MG63 (cell line): ENCODE data around the gene VWA1. TPM values are rescaled to one million over a fixed set of nuclear protein-coding genes. Genes with fewer than 3 reads are reported as not detected.
A peak's percentile ranks its signal among the peaks of the same experiment; 100 is the strongest.
"Not testable (repeated sequence)": the region's sequence is repeated elsewhere in the genome, so short reads cannot be mapped to it uniquely, and the experiment has no call there.

Experiments
- DNase-seq: peaks from one replicate; pipeline ENCODE4 v3.0.0-alpha.2; 2020
- H3K27me3 ChIP-seq: fragments of 250-450 bp; sonication (Bioruptor Pico); 2 replicates; pipeline ENCODE4 v1.5.1; 2020; ENCODE audit warnings: mild to moderate bottlenecking, moderate library complexity
- H3K36me3 ChIP-seq: fragments of 250-450 bp; sonication (Bioruptor Pico); 2 replicates; pipeline ENCODE4 v1.5.1; 2020; ENCODE audit warnings: mild to moderate bottlenecking, moderate library complexity
- H3K4me3 ChIP-seq: fragments of 250-450 bp; sonication (Bioruptor Pico); 2 replicates; pipeline ENCODE4 v1.5.1; 2020; ENCODE audit warnings: mild to moderate bottlenecking, moderate library complexity
- H3K9me3 ChIP-seq: fragments of 250-450 bp; sonication (Bioruptor Pico); 2 replicates; pipeline ENCODE4 v1.5.1; 2020; ENCODE audit warnings: mild to moderate bottlenecking, moderate library complexity
- total RNA-seq: library from RNA; depleted of rRNA; stranded (reverse); fragments of >200 nt; shearing (Covaris generic); gene quantifications from 2 replicates; pipeline ENCODE4 v1.2.3, GENCODE V29; 2014; ENCODE audit warnings: low replicate concordance

VWA1 gene
- total RNA-seq, 1 experiment from 2014 or later = 6.2 TPM

DNA sequence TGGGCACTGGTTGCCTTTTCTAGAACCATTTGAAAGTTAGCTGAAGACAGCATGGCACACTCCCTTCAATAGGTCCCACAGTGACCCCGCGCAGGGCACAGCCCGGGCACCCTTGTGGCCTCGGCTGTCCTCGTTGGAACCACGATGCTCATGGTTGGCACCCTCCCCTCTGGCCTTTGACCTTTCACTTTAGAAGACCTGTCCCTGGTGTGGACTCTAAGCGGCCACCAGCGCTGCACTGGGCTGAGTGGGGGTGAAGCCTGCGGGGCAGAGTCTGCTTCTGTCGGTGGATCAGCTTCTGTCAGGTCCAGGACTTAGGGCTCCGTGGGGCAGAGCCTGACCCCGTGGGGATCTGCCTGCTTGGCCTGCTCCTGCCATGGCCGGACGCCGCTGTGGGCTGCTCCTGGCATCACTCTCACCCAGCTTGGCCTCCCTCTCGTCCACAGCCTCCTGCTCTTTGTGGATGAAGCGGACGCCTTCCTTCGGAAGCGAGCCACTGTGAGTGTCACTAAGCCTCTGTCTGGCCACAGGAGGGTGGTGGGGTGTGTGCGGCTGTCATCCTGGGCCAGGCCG is 21.3 kb downstream of the VWA1 start:
- not testable (repeated sequence) for H3K4me3 ChIP-seq, H3K9me3 ChIP-seq, DNase-seq

DNA sequence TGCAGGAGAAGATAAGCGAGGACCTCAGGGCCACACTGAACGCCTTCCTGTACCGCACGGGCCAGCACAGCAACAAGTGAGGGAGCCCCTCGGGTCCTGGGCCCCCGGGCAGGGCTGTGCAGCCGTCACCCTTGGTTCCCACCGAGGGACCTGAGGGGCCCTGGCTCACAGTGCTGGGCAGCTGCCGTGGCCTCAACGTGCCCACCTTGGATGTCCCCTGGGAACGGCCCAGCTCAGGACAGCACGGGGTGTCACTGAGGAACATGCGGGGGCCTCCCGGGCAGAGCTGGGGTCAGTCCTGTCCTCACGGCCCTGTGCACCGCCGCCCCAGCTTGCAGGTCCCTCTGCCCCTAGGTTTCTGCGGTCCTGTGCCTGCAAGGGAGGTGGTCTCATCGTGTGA is 23.7 kb downstream of the VWA1 start:
- H3K4me3 ChIP-seq, H3K9me3 ChIP-seq, H3K36me3 ChIP-seq, DNase-seq, H3K27me3 ChIP-seq: not testable (repeated sequence)

More for the DNA sequence above, 21.3 kb downstream of the VWA1 start:
- H3K27me3 ChIP-seq, H3K36me3 ChIP-seq: not testable (repeated sequence)

DNA sequence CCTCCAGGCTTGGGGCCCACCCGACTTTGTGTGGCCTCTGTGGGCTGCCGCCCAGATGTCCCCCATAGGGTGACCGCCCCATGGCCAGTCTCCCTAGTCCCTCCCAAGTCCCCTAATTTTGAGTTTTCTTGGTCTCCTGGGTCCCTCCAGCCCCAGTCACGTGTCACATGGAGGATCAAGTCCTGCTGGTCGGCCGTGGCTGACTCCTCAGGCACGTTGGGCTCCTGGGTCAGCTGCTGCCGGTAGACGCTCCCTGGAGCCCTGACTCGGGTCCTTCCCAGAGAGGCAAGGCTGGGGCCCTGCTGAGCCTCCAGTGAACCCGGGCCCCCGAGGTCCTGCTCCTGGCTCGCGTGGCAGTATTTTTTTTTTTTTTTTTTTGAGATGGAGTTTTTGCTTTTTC is 24.2 kb downstream of the VWA1 start:
- not testable (repeated sequence) for H3K27me3 ChIP-seq, H3K4me3 ChIP-seq, H3K36me3 ChIP-seq, DNase-seq, H3K9me3 ChIP-seq

DNA sequence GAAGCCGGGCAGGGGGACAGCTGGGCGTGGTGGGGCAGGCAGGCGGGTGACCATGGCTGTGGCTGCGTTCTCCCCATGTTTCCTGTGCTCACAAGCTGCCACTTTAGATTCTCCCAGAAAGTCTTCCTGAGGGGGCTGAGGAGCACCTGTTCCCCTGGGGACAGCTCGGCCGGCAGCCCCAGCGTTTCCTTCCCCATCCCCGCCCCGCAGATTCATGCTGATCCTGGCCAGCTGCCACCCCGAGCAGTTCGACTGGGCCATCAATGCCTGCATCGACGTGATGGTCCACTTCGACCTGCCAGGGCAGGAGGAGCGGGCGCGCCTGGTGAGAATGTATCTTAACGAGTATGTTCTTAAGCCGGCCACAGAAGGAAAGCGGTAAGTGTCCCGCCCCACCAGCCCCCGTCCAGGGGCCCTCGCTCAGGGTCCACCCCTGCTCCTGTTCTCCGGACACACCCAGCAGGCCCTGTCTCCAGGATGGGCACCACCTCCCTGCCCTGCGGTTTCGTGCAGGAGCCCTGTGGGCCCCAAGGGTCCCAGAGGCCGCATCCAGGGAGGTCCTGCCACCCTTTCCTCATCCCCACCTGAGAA is 25.1 kb downstream of the VWA1 start:
- Histone ChIP-seq H3K27me3 (no peaks in the 10 kb centered on the region), H3K9me3 (no peaks in the 10 kb centered on the region), H3K4me3 (no peak overlapping the region), H3K36me3 (no peaks in the 10 kb centered on the region)
- DNase-seq = no peak

DNA sequence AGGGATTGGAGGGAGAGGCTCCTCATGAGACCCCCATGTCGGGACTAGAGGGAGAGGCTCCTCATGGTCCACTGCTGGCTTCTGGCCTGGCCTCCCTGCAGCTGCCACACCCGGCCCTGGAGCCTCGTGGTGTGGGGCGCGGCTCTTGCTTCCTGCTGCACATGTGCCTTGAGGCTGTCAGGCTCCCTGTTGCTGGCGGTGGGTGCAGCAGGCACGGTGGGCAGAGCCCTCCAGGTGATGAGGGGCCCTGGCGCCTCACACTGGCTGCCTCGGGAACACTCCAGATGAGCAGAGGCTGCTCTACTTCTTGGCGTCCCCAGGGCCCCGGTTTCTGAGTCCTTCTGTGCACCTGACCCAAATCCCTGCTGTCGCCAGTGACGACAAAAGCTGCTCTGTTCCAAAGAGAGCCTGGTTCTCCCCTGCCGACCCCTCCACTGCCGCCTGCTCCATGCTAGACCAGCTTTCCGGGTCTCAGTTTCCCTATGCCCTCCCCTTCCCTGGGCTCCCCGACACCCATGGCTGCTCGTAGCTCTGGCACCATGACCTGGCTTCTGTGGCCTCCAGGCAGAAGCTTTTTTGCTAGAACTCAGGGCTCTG is 26.3 kb downstream of the VWA1 start:
- no peak for DNase-seq
- Histone ChIP-seq H3K4me3 (no peak overlapping the region), H3K27me3 (no peaks in the 10 kb centered on the region), H3K9me3 (no peaks in the 10 kb centered on the region), H3K36me3 (no peaks in the 10 kb centered on the region)

DNA sequence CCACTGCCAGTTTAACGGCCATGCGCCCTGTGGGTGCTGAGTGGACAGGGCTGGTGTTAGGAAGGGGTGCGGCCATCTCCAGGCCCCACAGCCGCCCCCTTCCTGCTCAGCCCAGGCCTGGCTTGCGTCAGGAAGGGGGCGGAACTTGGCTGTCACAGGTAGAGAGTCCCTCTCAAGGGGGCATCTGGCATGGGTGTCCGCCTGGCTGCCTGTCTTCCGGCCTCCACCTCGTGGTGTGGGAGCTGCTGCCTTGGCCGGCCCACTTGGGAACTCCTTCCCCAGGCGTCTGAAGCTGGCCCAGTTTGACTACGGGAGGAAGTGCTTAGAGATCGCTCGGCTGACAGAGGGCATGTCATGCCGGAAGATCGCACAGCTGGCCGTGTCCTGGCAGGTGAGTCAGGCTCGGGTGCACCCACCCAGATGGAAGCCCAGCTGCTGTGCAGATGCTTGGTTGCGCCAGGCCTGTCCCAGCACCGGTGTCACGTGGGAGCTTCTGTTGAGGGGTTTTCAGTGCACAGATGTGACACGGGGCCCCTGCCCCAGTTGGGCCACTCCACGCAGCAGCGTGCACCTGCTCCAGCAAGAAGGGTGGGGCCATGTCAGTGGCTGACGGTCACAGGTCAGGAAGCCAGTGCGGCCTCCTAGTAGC is 27.0 kb downstream of the VWA1 start:
- Histone ChIP-seq H3K9me3 (no peaks in the 10 kb centered on the region), H3K4me3 (no peak overlapping the region), H3K36me3 (no peaks in the 10 kb centered on the region), H3K27me3 (no peaks in the 10 kb centered on the region)
- DNase-seq = no peak

DNA sequence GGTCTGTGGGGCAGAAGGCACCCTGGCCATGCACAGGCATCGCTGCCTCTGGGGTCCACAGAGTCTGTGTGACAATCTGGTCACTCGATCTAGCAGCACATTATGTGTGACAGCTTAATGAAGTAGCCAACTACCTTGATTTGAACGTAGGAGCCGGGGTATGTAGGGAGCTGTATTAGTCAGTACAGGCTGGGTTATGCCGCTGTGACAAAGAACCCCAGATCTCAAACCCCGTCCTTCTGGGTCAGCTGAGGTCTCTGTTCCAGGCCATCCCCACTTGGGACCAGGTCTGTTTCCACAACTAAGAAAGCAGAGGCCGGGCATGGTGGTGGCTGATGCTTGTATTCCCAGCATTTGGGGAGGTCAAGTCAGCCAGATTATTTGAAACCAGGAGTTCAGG is 27.8 kb downstream of the VWA1 start:
- Histone ChIP-seq H3K9me3 (no peaks in the 10 kb centered on the region), H3K4me3 (no peak overlapping the region), H3K27me3 (no peaks in the 10 kb centered on the region), H3K36me3 (no peaks in the 10 kb centered on the region)
- DNase-seq = no peak

DNA sequence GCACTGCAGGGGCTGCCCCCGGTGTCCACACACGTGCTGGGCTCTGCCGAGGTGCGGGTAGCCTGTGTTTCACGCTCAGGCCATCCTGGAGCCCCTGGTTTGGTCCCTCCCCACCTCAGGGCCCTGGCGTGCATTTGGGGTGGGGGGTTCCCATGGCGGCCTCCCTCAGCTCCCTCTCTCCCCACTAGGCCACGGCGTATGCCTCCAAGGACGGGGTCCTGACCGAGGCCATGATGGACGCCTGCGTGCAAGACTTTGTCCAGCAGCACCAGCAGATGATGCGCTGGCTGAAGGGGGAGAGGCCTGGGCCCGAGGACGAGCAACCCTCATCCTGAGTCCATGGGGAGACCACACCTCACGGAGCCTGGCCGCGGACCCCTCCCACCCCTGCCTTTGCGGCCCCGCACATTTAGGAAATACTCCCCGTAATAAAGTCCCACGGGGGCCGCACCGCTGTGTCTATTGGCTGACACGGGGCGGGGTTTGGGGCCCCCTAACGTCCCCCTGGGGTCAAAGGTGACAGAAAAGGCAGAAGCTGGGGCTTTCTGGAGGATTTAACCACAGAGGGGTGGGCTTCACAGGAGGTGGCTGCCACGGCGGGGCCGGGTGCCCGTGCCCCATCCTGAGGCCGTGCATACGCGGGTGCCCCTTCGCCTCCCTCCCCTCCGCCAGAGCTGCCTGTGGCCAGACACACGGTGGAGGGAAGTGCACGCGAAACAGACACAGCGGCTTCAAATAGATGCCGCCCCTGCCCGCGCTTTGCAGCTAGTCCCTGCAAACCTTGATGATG is 32.9 kb downstream of the VWA1 start:
- not testable (repeated sequence) for H3K9me3 ChIP-seq, DNase-seq, H3K27me3 ChIP-seq, H3K36me3 ChIP-seq, H3K4me3 ChIP-seq

DNA sequence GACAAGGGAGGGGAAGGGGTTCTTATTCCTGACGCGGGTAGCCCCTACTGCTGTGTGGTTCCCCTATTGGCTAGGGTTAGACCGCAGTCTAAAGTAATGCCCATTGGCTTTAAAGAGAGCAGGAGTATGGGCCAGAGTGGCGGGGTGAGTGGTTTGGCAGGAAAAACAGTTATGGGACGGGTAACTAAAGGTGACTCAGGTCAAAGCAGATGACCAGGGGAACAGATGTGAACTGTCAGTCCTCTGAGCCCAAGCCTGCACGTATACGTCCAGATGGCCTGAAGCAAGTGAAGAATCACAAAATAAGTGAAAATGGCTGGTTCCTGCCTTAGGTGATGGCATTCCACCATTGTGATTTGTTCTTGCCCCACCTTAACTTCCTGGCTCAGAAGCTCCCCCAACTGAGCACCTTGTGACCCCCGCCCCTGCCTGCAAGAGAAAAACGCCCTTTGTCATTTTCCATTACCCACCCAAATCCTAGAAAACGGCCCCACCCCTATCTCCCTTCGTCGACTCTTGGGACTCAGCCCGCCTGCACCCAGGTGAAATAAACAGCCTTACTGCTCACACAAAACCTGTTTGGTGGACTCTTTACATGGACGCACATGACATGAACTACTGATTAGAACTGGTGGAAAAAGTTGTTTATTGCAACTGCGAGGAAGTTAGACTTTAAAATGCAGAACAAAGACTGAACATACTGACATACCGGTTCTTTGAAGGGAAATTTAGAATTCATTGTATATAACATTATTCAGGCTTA is 35.3 kb downstream of the VWA1 start:
- Histone ChIP-seq H3K27me3 (no peaks in the 10 kb centered on the region), H3K36me3 (peaks cover 9% of the 10 kb centered on the region), H3K9me3 (no peaks in the 10 kb centered on the region), H3K4me3 (peak overlapping the region; percentile 79)
- DNase-seq = peak; percentile 47

DNA sequence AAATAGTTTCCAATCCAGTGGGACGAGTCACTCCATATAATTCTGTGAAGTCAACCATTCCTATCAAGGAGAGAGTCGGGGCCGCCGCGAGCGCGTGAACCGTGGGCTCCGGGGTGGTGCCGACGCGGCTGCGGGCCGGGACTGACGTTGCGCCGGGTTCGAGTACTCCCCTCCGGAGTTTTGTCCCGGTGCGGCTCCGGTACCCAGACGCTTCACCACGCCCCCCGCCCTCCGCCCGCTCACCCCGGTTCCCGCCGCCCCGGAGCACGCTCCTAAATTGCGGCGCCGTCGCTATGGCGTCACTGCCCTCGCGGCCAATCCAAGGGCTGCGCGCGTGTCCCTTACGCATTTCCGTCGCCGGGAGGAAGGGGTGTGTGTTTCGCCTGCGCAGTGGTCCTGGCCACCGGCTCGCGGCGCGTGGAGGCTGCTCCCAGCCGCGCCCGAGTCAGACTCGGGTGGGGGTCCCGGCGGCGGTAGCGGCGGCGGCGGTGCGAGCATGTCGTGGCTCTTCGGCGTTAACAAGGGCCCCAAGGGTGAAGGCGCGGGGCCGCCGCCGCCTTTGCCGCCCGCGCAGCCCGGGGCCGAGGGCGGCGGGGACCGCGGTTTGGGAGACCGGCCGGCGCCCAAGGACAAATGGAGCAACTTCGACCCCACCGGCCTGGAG is 36.0 kb downstream of the VWA1 start, which contains the start of gene ATAD3B:
ATAD3B (plus strand) TSS at position 377 of the 664 bp plus-strand sequence; CDS start at position 497, 120 bp downstream.
- H3K9me3 ChIP-seq = no peaks in the 10 kb centered on the region
- H3K36me3 ChIP-seq = peaks cover 10% of the 10 kb centered on the region
- H3K27me3 ChIP-seq = no peaks in the 10 kb centered on the region
- DNase-seq = peak; percentile 95
- peak within 1 kb of the TSS; percentile 84 for H3K4me3 ChIP-seq

DNA sequence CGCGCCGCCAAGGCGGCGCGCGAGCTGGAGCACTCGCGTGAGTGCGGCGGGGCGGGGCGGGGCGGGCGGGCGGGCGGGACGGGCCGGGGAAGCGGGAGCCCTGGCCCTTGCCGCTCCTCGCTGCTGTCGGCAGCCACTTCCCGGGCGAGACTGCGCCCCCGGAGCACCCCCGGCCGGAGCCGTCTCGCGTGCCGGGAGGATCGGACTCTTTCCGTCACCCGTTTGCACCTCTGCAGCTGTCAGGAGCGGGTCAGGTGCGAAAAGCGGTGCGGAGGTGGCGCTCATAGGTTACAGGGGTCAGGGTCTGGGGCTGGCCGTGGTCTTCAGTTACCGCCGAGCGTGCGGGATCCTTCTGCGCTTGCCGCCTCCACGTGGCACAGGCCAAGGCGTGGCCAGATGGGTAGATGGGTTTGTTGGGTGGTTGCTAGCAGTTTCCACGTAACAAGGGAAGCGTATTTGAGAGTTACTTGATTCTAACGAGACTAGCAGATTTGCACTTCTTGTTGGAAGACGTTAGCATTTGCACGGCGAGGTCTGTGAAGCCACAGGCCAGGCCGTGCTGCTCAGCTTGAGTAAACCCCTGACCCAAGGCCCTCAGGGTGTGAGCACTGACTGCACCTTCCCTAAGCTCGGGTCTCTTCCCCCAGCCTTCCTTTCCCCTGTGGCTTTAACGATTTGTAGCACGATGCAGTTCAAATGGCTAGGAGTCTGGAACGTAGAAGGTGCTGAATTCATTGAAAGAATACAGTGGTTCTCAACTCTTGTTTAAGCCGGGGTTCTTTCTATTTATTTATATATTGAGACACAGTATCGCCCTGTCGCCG is 36.8 kb downstream of the VWA1 start:
- peaks cover 18% of the 10 kb centered on the region for H3K36me3 ChIP-seq
- not testable (repeated sequence) for H3K27me3 ChIP-seq, H3K9me3 ChIP-seq, DNase-seq
- peak overlapping the region; percentile 84 for H3K4me3 ChIP-seq

DNA sequence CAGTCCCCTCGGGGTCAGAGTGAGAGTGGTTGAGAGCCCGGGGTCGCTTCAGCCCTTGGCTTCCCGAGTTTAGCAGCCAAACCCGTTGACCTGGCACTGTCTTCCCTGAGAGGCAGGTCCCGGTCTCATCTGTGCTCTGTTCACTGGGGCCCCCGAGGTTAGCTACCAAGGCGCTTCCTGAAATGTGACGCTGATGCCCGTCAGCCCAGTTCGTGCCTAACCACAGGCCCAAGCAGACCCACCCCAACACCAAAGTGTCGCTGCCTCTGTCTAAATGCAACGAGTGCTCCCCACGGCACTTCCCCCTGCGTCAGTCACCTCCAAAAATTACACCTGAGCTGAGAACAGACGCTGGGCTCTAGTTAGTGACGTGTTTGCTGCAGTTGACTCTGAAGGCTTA is 40.5 kb downstream of the VWA1 start:
- not testable (repeated sequence) for H3K4me3 ChIP-seq, H3K9me3 ChIP-seq, H3K27me3 ChIP-seq, DNase-seq
- H3K36me3 ChIP-seq = peaks cover 42% of the 10 kb centered on the region

DNA sequence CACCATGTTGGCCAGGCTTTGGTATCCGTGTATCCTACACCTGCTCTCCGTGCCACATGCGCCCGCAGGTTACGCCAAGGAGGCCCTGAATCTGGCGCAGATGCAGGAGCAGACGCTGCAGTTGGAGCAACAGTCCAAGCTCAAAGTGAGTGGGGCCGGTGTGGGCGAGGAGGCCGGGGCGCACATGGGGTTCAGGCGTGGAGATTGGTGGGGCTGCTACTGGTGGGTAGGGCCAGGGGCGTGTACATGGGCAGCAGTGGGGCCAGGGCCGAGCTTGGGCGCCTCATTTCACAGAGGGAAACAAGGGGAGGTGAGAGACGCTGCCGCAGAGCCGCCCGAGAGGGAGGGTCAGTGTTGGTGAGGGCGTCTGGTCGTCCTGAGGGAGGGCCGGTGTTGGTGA is 41.7 kb downstream of the VWA1 start:
- Histone ChIP-seq H3K9me3 (no peaks in the 10 kb centered on the region), H3K36me3 (peaks cover 44% of the 10 kb centered on the region), H3K4me3 (no peak overlapping the region), H3K27me3 (no peaks in the 10 kb centered on the region)
- no peak for DNase-seq

DNA sequence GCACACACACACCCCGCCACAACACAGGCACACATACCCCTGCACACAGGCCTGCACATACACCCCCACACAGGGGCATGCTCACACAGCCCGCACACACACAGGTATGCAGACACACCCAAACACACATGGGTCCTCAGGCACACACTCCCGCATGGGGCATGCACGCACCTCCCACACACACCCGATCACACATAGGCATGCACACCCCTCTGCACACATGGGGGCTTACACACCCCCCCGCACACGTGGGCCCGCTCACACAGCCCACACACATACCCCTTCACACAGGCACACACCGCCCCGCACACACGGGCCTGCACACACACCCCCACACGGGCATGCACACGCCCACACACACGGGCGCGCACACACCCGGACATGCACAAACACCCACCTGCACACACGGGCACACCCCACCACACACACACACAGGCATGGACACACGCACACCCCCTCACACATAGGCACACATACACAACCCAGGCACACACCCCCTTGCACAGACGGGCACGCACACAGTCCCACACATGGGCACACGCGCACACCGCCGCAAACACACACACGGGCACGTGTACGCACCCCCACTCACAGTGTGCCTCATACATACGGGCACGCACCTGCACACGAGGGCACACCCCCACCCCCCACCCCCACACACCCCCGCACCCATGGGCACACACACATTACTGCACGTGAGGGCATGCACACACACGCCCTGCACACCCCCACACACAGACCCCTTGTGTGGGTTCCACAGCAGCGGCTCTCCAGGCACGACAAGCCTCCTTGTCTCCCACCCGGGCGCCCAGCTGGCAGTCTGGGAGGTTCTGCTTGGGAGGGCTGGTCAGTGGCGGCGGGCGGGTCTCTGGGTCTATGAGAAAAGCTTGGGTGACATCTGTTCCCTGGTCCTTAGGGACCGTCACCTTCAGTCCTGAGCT is 44.3 kb downstream of the VWA1 start:
- DNase-seq = no peak
- H3K27me3 ChIP-seq = no peaks in the 10 kb centered on the region
- no peak overlapping the region for H3K4me3 ChIP-seq
- no peaks in the 10 kb centered on the region for H3K9me3 ChIP-seq
- peaks cover 58% of the 10 kb centered on the region for H3K36me3 ChIP-seq
